ENCODE measurements around the gene WDFY4. TPM values are rescaled to one million over a fixed set of nuclear protein-coding genes. Genes with fewer than 3 reads are reported as not detected.
A peak's percentile ranks its signal among the peaks of the same experiment; 100 is the strongest.

The WDFY4 gene
- total and polyA plus RNA-seq, 11 donors = 0.46 to 19.8 (median 1.0) TPM

- no peak overlapping the region for H3K4me3 ChIP-seq
- 93 to 94% (median 94%) methylated on average over 6 of the region's 6 CpGs for WGBS, 4 donors
- peaks cover 0 to 3% (median 0%) of the 10 kb centered on the region in 12 donors for H3K9me3 ChIP-seq
- H3K27me3 ChIP-seq = no peaks in the 10 kb centered on the region
- ATAC-seq (no peak), DNase-seq (no peak)
- TF ChIP-seq POLR2A (IDR thresholded peaks at IDR 0.05) = no peak
- TF ChIP-seq, protein P1, sequence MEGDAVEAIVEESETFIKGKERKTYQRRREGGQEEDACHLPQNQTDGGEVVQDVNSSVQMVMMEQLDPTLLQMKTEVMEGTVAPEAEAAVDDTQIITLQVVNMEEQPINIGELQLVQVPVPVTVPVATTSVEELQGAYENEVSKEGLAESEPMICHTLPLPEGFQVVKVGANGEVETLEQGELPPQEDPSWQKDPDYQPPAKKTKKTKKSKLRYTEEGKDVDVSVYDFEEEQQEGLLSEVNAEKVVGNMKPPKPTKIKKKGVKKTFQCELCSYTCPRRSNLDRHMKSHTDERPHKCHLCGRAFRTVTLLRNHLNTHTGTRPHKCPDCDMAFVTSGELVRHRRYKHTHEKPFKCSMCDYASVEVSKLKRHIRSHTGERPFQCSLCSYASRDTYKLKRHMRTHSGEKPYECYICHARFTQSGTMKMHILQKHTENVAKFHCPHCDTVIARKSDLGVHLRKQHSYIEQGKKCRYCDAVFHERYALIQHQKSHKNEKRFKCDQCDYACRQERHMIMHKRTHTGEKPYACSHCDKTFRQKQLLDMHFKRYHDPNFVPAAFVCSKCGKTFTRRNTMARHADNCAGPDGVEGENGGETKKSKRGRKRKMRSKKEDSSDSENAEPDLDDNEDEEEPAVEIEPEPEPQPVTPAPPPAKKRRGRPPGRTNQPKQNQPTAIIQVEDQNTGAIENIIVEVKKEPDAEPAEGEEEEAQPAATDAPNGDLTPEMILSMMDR (IDR thresholded peaks at IDR 0.05) = no peak
- H3K36me3 ChIP-seq = peaks cover 0 to 28% (median 11%) of the 10 kb centered on the region in 9 donors
- intact Hi-C loops (cut with DNase I) = no loop called here
- peaks cover 0 to 31% (median 22%) of the 10 kb centered on the region in 12 donors for H3K4me1 ChIP-seq
- no peak overlapping the region for H3K27ac ChIP-seq
Measured at GRCh38 chr10:49021685-49022084, 337.0 kb downstream of the WDFY4 start.

GRCh38 chr10:49023071-49023470 is 338.4 kb downstream of the WDFY4 start:
- peaks cover 0 to 3% (median 0%) of the 10 kb centered on the region in 12 donors for H3K9me3 ChIP-seq
- peak overlapping the region in 7 of 12 donors; percentile 48 to 81 (median 68) for H3K27ac ChIP-seq
- no peak for TF ChIP-seq POLR2A (IDR thresholded peaks at IDR 0.05)
- TF ChIP-seq, protein P1 (IDR thresholded peaks at IDR 0.05) = no peak
- no peak overlapping the region for H3K4me3 ChIP-seq
- 62 to 76% (median 63%) methylated on average over 2 of the region's 2 CpGs for WGBS, 4 donors
- H3K27me3 ChIP-seq = no peaks in the 10 kb centered on the region
- H3K36me3 ChIP-seq = peaks cover 0 to 23% (median 11%) of the 10 kb centered on the region in 9 donors
- peaks cover 0 to 31% (median 22%) of the 10 kb centered on the region in 12 donors for H3K4me1 ChIP-seq
- no peak for ATAC-seq
- intact Hi-C loops (cut with DNase I) = no loop called here
- no peak for DNase-seq

- ATAC-seq = peak; percentile 51 to 73 (median 62)
- DNase-seq = no peak
- 42 to 52% (median 45%) methylated on average over 5 of the region's 5 CpGs for WGBS, 4 donors
Measured at GRCh38 chr10:49023752-49024151, 339.1 kb downstream of the WDFY4 start.

GRCh38 chr10:49024484-49024883 is 339.8 kb downstream of the WDFY4 start:
- ATAC-seq (peak in 3 of 4 donors; percentile 42 to 70 (median 62)), DNase-seq (no peak)
- H3K9me3 ChIP-seq = peaks cover 0 to 3% (median 0%) of the 10 kb centered on the region in 12 donors
- WGBS, 4 donors = 21 to 43% (median 39%) methylated on average over 3 of the region's 3 CpGs
- intact Hi-C loops (cut with DNase I) = no loop called here
- H3K4me3 ChIP-seq = no peak overlapping the region
- H3K27me3 ChIP-seq = no peaks in the 10 kb centered on the region
- H3K4me1 ChIP-seq = peaks cover 0 to 31% (median 22%) of the 10 kb centered on the region in 12 donors
- H3K36me3 ChIP-seq = peaks cover 0 to 13% (median 0%) of the 10 kb centered on the region in 9 donors
- H3K27ac ChIP-seq = peak overlapping the region in 10 of 12 donors; percentile 30 to 81 (median 66)
- TF ChIP-seq, protein P1 (IDR thresholded peaks at IDR 0.05) = no peak
- TF ChIP-seq POLR2A (IDR thresholded peaks at IDR 0.05) = no peak

More at GRCh38 chr10:49023752-49024151, 339.1 kb downstream of the WDFY4 start:
- peaks cover 0 to 16% (median 7%) of the 10 kb centered on the region in 9 donors for H3K36me3 ChIP-seq
- H3K27me3 ChIP-seq = no peaks in the 10 kb centered on the region
- intact Hi-C loops (cut with DNase I) = no loop called here
- H3K27ac ChIP-seq = peak overlapping the region in 11 of 12 donors; percentile 29 to 81 (median 65)
- H3K4me3 ChIP-seq = no peak overlapping the region
- H3K9me3 ChIP-seq = peaks cover 0 to 3% (median 0%) of the 10 kb centered on the region in 12 donors
- H3K4me1 ChIP-seq = peaks cover 0 to 31% (median 22%) of the 10 kb centered on the region in 12 donors
- TF ChIP-seq, protein P1 (IDR thresholded peaks at IDR 0.05) = no peak
- TF ChIP-seq POLR2A (IDR thresholded peaks at IDR 0.05) = no peak
